ENCODE data around the gene PEDS1.
"Not testable (repeated sequence)": the region's sequence is repeated elsewhere in the genome, so short reads cannot be mapped to it uniquely, and the experiment has no call there.

The PEDS1 gene

GRCh38 chr20:50135157-50135556, 18.4 kb downstream of the PEDS1 start:
- DNase-seq (ENCODE audit: low read depth): not testable (repeated sequence)

DNA sequence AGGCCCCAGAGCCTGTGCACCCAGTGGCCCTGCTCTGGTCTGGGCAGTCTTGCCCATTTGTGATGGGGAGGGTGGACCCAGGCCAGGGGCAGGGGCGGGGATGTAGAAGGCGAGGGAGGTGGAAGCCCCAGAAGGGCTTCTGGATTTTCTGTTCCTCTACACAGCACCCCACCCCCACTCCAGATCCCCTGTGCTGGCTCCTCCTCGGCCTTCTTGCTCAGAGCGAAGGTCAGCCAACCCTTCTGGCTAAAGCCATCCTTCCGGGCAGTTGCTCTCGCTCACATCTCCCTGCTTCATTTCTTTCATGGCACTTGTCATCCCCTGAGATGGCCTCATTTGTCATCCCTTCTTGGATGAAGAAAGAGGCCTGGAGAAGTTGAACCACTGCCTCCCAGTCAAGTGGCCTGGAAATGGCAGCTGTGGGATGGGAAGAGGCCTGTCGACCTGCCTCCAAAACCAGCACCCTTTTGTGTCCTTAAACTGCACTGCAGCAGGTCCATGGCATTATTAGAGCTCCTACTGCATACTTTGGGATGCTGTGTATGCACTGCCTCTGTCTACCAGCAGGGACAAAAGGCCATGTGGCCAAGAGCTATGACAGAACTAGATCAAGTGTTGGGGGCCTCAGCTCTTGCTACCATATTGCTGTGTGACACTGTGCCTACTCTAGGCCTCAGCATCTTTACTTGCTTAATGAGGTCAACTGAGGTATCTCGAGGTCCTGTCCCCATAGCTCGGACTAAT, 19.9 kb downstream of the PEDS1 start:
- no peak for DNase-seq (ENCODE audit: low read depth)

GRCh38 chr20:50133041-50133440, 20.5 kb downstream of the PEDS1 start:
- no peak for DNase-seq (ENCODE audit: low read depth)

GRCh38 chr20:50130995-50131394, 22.5 kb downstream of the PEDS1 start:
- DNase-seq (ENCODE audit: low read depth): no peak

- no peak for DNase-seq (ENCODE audit: low read depth)
Measured at GRCh38 chr20:50130356-50130723, 23.2 kb downstream of the PEDS1 start.

DNA sequence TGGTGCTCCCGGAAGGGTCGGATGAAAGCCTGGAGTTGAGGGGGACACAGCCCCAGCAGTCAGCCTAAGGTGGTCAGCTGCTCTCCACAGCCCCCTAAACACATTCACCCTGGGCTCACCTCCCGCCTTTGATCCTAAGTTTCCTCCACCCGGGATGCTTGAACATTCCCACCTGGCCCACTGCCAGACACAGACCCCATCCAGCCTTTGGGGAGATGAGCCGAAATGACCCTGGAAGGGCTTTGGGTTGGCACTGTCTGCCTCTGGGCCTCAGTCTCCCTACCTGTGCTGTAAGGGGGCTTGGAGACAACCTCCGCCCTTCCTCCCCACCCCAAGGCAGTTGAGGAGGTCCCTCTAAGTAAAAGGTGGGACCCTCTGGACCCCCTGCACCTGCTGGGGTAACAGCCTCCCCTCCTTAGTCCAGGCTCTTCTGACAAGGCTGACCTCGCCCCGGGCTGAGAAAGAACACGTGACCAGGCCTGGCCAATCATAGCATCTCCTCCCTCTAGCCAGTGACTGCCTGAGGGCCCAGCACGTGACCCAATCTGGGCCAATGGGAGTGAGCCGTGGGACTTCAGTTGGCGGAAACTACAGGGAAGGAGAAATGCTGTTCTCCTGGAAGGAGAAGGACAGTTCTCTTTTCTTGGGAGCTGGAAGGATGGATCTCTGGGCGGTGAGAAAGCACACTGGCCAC, 23.7 kb downstream of the PEDS1 start:
- no peak for DNase-seq (ENCODE audit: low read depth)

DNA sequence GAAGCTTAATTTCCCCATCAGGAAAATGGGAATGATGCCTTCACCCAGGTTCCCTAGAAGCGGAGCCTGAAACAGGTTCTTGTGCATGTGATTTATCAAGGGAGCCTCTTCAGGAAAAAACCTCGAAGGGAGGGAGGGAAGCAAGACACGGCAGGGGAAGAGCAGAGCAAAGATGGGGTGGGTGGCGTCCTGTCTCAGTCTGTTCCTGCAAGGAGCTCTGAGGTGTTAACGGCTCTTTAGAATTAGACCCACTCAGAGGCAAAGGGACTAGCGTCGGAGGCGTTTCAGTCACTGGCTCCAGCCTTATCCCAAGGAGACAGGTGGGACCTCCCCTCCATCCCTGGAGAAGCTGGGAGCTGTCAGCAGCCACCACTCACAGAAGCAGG, 25.0 kb downstream of the PEDS1 start:
- DNase-seq (ENCODE audit: low read depth): no peak

GRCh38 chr20:50127587-50128519, 25.7 kb downstream of the PEDS1 start:
- no peak for DNase-seq (ENCODE audit: low read depth)

- DNase-seq (ENCODE audit: low read depth): no peak
Measured at GRCh38 chr20:50126662-50127061, 26.9 kb downstream of the PEDS1 start.

DNA sequence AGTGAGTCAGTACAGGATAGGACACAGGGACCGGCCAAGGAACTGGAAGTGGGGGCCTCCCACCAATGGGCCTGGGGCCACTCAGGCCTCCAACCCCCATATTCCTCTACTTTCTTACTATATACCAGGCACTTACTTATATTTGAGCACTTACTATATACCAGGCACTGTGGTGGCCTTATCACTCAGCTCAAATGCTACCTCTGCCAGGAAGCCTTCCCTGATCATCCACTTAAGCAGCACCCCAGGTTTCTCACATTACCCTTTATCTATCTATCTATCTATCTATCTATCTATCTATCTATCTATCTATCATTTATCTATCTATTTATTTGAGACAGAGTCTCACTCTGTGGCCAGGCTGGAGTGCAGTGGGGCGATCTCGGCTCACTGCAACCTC, 28.2 kb downstream of the PEDS1 start:
- no peak for DNase-seq (ENCODE audit: low read depth)

DNA sequence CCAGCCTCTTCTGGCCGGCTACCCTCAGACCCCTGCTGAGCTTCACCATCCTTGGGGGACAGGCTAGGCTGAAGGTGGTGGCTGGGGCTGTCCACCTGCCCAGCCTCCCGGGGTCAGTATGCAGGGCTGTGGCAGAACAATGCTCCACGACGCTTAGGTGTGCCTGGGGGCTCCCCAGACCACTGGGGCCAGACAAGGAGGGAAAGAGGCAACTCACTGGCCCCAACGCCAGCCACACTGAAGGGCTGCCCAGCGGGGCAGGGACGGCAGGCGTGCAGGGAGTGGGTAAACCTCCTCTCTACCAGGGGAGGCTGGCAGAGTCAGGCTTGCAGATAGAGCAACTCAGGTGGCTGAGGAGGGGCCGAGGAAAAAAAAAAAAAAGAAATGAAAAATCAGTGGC, 29.0 kb downstream of the PEDS1 start:
- DNase-seq (ENCODE audit: low read depth): no peak

DNA sequence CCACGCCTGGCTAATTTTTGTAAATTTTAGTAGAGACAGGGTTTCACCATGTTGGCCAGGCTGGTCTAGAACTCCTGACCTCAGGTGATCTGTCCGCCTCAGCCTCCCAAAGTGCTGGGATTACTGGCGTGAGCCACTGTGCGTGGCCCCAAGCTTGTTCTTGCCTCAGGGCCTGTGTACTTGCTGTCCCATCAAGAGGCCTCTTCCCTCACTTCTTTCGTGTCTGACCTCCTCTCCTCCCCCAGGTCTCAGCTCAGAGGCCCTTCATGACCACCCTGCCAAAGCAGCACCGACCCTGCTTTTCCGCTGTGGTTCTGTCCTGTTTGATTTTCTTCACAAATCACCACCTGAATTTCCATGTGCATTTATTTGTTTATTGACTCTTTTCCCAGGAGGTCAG, 30.1 kb downstream of the PEDS1 start:
- no peak for DNase-seq (ENCODE audit: low read depth)

- no peak for DNase-seq (ENCODE audit: low read depth)
Measured at GRCh38 chr20:50122763-50123162, 30.8 kb downstream of the PEDS1 start.

DNA sequence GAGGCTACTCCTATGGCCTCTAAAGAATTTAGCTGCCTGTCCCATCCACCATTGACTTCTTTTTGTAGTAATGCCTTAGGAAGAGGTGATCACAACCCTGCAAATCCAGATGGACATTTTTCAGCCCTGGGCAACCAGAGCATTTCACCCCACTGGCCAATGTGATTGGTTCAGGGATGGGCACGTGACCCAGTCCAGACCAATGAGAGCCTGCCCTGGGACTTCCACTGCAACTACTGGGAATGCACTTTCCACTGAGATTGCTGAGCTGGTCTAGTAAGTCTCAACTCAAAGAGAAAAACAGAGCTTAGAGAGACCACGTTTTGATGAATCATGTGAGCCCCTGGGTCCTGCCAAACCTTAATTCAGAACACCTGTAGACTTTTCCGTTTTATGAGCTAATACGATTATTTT, 31.7 kb downstream of the PEDS1 start:
- DNase-seq (ENCODE audit: low read depth): no peak

GRCh38 chr20:50120935-50121693, 32.4 kb downstream of the PEDS1 start:
- peak; percentile 48 for DNase-seq (ENCODE audit: low read depth)

GRCh38 chr20:50118203-50118602, 35.3 kb downstream of the PEDS1 start:
- DNase-seq (ENCODE audit: low read depth): no peak

- DNase-seq (ENCODE audit: low read depth): no peak
Measured at GRCh38 chr20:50116368-50116999, 37.0 kb downstream of the PEDS1 start.

DNA sequence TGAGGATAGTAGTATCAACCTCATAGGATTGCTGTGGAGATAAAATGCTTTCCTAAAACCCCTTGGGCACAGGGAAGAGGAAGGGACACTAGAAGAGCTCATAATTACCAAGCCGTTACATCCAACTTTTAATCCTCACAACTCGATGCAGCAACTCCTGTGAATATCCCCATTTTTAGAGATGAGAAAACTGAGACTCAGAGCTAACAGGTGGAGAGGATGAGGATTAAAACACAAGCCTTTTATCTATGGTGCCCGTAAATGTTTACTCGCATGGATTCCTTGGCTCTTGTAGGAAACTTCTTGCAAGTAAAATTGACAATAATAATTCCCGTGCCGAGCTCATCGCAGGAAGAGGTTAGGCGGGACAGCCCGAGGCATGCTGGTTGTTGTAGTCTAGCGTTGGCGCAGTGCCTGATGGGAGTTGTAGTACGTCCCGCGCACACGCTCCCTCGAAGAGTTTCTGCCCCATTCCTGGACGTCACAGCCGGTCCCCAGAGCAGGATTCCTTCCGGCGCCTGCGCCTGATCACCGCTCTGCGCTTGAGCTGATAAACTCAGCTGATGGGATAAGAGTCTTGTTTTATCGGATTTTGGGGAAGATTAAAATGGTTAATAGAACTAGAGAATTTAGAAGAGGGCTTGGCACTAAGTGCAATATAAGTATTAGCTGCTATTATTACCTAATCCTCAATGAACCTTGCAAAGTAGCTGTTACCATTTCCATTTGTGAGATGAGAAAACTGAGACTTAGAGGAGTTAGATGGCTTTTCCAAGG, 37.7 kb downstream of the PEDS1 start:
- DNase-seq (ENCODE audit: low read depth): peak; percentile 76

- no peak for DNase-seq (ENCODE audit: low read depth)
Measured at GRCh38 chr20:50115041-50115512, 38.4 kb downstream of the PEDS1 start.

DNA sequence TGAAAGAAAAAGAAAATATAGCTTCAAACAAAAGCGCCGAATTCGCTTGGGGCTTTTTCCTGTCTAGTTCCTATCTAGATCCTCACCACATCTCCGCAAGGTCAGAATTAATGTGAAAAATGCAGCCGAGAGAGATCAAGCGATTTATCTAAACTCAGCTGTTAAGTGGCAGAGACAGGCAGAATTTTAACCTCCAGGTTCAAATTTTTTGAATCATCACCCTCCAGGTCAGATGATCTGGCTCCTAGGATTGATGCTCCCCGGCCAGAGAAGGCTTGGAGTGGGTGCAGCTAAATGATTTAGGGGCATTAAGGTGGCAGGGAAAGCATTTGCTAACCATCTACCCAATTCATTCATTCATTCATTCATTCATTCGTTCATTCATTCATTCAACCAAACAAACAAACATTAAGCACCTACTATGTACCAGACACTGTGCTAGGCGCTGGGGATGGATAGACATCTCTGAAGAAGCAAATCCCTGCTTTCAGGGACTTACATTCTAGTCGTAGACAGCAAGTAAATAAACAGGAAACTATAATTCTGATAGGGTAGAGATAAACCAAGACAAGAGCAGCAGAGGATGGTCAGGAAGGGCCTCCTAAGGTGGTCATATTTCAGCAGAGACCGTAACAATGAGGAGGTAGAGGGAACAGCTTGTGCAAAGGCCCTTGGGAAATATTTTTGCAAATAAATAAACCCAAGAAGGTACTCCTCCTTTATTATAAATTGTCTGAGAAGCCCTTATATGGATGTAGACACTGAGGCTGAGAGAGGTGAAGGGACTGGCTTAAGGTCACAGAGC, 39.9 kb downstream of the PEDS1 start:
- DNase-seq (ENCODE audit: low read depth): no peak
